HG03097 (cell line): ENCODE measurements around the gene RGN.
"Not testable (repeated sequence)": the region's sequence is repeated elsewhere in the genome, so short reads cannot be mapped to it uniquely, and the experiment has no call there.

ENCODE experiments used
- ATAC-seq: cut with Tn5 transposase; IDR thresholded peaks from one replicate; pipeline ENCODE4 v1.9.1; 2021; ENCODE audit not compliant: unreplicated experiment, low FRiP score

The RGN gene

DNA sequence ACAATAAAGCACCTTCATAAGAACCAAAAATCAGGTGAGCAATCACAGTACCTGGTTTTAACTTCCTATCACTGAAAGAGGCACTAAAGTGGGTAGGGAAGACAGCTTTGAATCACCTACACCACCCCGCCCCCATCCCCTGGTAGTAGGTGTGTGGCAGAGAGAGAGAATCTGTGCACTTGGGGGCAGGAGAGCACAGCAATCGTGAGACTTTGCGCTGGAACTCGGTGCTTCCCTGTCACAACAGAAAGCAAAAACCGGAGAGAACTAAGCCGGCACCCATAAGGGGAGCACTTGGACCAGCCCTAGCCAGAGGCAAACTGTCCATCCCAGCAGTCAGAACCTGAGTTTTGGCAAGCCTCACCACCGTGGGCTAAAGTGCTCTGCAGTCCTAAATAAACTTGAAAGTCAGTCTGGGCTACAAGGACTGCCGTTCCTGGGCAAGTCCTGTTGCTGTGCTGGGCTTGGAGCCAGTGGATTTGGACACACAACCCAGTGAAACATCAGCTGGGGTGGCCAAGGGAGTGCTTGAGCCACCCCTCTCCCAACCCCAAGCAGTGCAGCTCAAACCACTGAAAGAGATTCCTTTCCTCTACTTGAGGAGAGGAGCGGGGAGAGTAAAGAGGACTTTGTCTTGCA, 34.2 kb downstream of the RGN start:
- no peak for ATAC-seq

DNA sequence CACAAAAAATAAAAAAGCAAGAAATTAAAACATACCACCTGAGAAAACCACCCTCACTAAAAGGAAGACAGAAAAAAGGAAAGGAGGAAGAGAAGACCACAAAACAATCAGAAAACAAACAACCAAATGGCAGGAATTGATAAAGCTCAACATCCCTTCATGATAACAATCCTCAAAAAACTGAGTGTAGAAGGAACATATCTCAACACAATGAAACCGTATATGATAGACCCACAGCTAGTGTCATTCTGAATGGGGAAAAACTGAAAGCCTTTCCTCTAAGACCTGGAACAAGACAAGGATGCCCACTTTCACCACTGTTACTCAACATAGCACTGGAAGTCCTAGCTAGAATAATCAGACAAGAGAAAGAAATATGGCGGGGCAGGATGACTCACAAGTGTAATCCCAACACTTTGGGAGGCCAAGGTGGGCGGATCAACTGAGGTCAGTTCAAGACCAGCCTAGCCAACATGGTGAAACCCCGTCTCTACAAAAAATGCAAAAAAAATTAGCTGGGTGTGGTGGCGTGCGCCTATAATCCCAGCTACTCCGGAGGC, 38.4 kb downstream of the RGN start:
- not testable (repeated sequence) for ATAC-seq

DNA sequence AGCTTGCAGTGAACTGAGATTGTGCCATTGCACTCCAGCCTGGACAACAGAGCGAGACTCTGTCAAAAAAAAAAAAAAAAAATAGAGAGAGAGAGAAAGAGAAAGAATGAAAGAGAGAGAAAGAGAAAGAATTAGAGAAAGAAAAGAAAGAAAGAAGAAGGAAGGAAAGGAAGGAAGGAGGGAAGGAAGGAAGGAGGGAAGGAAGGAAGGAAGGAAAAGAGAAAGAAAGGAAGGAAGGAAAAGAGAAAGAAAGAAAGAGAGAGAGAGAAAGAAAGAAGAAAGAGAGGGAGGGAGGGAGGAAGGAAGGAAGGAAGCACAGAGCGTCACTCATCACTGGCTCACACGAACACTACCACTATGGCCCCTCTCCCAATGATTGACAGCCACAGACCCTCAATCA, 46.2 kb downstream of the RGN start:
- ATAC-seq: not testable (repeated sequence)

DNA sequence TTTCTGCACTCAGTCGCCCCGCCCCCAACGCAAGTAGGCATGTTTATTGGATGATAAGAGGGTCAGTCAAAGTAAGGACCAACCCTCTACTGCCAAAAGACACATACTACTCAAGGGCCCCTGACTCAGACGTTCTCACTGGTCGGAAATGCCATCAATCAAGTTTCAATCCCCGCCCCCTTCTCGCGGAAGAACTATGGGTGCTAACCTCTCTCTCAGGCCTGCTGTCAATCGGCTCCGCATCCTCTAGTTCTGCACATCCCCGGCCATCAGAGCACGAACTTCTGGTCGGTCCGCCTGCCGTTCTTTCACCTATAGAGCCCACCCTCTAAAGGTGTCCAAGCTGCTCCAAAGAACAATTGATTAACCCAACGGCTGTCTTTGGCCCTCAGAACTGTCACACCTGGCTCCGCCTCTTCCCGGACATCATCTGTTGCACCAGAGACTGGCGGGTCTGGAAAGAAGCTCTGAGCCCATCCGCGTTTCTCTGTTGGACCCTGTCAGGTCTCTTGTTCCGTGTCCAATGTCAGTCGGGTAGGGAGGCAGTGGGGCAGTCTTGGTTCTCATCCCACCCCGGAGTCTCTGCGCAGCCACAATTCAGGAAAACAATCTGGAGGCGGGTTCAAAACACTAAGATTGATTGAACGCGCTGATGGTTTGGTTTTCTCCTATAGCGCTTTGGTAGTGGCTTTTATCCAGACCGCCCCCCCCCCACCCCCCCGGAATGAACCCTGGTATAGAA, 51.1 kb downstream of the RGN start:
- peak; percentile 95 for ATAC-seq

DNA sequence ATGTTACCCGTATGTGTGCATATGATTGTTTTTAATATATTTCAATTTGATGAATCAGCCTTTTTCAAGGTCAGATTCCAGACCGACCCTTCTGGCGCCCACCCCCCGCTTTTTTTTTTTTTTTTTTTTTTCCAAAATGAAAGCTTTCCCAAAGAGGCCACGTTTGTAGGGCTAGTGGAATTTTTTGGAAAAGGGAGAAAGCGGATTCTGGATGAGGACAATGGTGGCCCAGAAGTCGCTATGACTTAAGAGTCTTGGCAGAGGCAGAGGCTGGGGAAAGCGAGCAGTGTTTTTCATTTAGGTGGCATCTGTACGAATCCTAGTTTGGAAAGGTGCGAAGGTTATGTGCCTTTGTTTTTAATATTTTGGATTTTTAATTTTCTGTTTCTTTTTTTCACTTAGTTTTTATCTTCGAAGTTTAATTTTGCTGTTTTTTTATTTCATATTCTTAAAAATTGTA, 51.7 kb downstream of the RGN start:
- ATAC-seq: no peak

DNA sequence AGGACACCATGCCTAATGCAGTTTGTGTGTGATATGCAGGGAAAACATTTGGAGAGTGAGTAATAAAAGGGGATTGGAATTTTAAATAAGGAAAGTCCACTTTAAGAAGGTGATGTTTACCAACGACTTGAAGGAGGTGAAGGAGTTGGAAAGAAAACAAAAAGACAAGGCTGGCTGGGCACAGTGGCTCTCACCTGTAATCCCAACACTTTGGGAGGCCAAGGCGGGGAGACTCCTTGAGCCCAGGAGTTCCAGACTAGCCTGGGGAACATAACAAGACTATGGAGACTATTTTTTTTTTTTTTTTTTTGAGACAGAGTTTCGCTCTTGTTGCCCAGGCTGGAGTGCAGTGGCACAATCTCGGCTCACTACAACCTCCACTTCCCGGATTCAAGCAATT, 55.2 kb downstream of the RGN start:
- ATAC-seq: no peak

DNA sequence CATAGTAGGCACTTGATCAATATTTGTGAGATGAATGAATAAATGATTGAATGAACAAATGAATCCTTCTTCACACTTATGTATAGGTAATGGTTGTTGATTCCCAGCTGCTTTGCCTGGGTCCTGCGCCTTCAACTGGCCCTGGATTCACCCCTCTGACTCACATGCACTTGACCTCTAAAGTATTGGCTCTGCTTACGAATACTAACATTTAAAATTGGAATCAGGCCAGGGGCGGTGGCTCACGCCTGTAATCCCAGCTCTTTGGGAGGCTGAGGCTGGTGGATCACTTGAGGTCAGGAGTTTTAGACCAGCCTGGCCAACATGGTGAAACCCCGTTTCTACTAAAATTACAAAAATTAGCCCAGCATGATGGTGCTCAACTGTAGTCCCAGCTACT, 57.4 kb downstream of the RGN start:
- not testable (repeated sequence) for ATAC-seq

DNA sequence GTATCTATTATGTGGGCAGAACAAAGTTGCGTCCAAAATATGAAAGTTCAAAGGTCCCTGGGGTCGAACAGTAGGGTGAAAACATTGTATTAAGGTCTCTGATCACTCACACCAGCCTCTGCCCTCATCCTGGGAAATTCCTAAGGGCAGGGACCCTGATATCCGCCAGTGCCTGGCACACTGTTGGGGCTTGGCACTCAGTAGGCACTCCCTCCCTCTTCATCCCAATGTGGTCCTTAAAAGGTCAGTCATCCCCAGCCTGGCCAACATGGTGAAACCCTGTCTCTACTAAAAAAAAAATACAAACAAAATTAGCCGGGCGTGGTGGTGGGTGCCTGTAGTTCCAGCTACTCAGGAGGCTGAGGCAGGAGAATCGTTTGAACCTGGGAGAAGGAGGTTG, 59.9 kb downstream of the RGN start:
- ATAC-seq: no peak
